ENCODE results near the gene MPL.

DNA sequence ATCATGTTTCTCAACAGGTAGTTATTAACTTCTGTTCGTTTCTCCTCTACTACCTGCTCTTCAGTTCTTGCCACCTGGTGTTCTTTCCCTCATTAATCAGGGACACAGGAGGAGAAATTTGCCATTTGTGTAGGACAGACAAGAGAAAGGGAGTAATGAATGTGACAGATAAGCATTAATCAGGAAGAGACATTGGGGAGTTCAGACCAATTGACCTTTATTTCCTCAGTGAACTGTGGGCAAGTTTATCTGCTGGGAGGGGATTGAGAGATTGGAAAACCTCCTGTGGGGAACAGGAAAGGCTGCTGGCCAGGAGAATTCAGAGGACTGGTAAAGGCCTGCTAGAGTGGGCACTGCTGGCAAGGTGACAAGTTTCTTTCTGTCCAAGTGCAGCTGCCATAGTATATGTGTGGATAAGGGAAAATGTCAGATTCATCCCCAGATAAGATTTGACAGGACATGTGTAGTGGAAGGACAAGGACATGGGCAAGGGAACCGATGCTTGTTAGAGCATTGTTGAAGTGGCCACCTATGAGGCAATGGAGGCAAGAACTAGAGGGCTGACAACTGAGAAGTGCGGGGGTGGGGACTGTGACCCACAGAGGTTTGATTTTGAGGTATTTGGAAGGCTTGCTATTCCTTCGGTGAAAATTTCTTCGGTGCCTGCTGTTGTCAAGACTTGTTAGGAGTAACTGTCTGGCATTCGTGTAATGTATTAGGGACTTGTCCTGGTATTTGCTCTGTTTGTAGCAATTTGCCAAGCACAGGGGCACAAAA is 64.7 kb downstream of the MPL start:
- TF ChIP-seq EZH2 (conservative IDR thresholded peaks at IDR 0.05; ENCODE audit: low read depth, low read length): no peak
- no peak for TF ChIP-seq TBX3 (IDR thresholded peaks at IDR 0.05; ENCODE audit: borderline replicate concordance)
- TF ChIP-seq MLLT10 (CRISPR knock-in tag; IDR thresholded peaks at IDR 0.05): no peak
- no peak for TF ChIP-seq EHMT2 (IDR thresholded peaks at IDR 0.05; ENCODE audit: borderline replicate concordance, low read depth, low read length)
- no peak for TF ChIP-seq MYC (CRISPR knock-in tag; IDR thresholded peaks at IDR 0.05; ENCODE audit: borderline replicate concordance)
- TF ChIP-seq SIN3A (IDR thresholded peaks at IDR 0.05; ENCODE audit: borderline replicate concordance, low read depth, low read length): no peak
- TF ChIP-seq ZNF816 (CRISPR knock-in tag; IDR thresholded peaks at IDR 0.05; ENCODE audit: borderline replicate concordance): no peak
- TF ChIP-seq, protein P1, sequence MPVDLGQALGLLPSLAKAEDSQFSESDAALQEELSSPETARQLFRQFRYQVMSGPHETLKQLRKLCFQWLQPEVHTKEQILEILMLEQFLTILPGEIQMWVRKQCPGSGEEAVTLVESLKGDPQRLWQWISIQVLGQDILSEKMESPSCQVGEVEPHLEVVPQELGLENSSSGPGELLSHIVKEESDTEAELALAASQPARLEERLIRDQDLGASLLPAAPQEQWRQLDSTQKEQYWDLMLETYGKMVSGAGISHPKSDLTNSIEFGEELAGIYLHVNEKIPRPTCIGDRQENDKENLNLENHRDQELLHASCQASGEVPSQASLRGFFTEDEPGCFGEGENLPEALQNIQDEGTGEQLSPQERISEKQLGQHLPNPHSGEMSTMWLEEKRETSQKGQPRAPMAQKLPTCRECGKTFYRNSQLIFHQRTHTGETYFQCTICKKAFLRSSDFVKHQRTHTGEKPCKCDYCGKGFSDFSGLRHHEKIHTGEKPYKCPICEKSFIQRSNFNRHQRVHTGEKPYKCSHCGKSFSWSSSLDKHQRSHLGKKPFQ (CRISPR knock-in tag; IDR thresholded peaks at IDR 0.05; ENCODE audit: insufficient replicate concordance): no peak
- TF ChIP-seq ZNF598 (CRISPR knock-in tag; IDR thresholded peaks at IDR 0.05; ENCODE audit: borderline replicate concordance): no peak
- TF ChIP-seq MYNN (CRISPR knock-in tag; IDR thresholded peaks at IDR 0.05; ENCODE audit: low read depth): no peak
- no peak for TF ChIP-seq ZNF382 (CRISPR knock-in tag; IDR thresholded peaks at IDR 0.05; ENCODE audit: borderline replicate concordance)
- no peak for TF ChIP-seq KLF16 (CRISPR knock-in tag; IDR thresholded peaks at IDR 0.05)
- no peak for TF ChIP-seq YEATS4 (CRISPR knock-in tag; IDR thresholded peaks at IDR 0.05; ENCODE audit: borderline replicate concordance)

All from HepG2 (cell line).